ENCODE measurements around the gene DNAJB9.

DNAJB9 gene

DNA sequence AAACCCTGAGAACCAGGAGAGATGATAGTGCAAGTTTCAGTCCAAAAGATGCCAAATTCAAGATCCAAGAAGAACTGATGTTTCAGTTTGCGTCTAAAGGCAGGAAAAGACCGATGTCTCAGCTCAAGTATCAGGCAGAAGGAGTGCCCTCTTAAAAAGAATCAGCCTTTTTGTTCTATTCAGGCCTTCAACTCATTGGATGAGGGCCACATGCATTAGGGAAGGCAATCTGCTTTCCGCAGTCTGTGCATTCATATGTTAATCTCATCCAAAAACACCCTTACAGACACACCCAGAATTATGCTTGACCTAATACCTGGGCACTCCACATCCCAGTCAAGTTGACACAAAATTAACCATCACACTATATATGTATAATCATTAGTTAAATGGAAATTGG is 45.2 kb downstream of the DNAJB9 start:
- no peak overlapping the region for H3K27ac ChIP-seq (ENCODE audit: insufficient read depth, low read length, poor library complexity, severe bottlenecking)
- no peaks in the 10 kb centered on the region for H3K9me3 ChIP-seq (ENCODE audit: control insufficient read depth, low read length)
- H3K4me1 ChIP-seq (ENCODE audit: control insufficient read depth, insufficient read depth, low read length, poor library complexity, severe bottlenecking) = no peaks in the 10 kb centered on the region
- H3K27me3 ChIP-seq (replicated peaks; ENCODE audit: control insufficient read depth, insufficient read depth, low read length, poor library complexity, severe bottlenecking) = no peaks in the 10 kb centered on the region
- no peak overlapping the region for H3K4me3 ChIP-seq (ENCODE audit: insufficient read depth, low read depth, low read length, poor library complexity, severe bottlenecking)
- DNase-seq = no peak
- H3K36me3 ChIP-seq (ENCODE audit: control insufficient read depth, insufficient read depth, low read length) = no peaks in the 10 kb centered on the region

- Histone ChIP-seq H3K36me3 (ENCODE audit: control insufficient read depth, insufficient read depth, low read length) (no peaks in the 10 kb centered on the region), H3K4me1 (ENCODE audit: control insufficient read depth, insufficient read depth, low read length, poor library complexity, severe bottlenecking) (no peaks in the 10 kb centered on the region), H3K4me3 (ENCODE audit: insufficient read depth, low read depth, low read length, poor library complexity, severe bottlenecking) (no peak overlapping the region), H3K9me3 (ENCODE audit: control insufficient read depth, low read length) (no peaks in the 10 kb centered on the region), H3K27ac (ENCODE audit: insufficient read depth, low read length, poor library complexity, severe bottlenecking) (no peak overlapping the region), H3K27me3 (replicated peaks; ENCODE audit: control insufficient read depth, insufficient read depth, low read length, poor library complexity, severe bottlenecking) (no peaks in the 10 kb centered on the region)
- DNase-seq = no peak
These were observed 48.4 kb downstream of the DNAJB9 start for GRCh38 chr7:108618056-108618455.

GRCh38 chr7:108623220-108623619 is 53.5 kb downstream of the DNAJB9 start:
- Histone ChIP-seq H3K36me3 (ENCODE audit: control insufficient read depth, insufficient read depth, low read length) (no peaks in the 10 kb centered on the region), H3K9me3 (ENCODE audit: control insufficient read depth, low read length) (no peaks in the 10 kb centered on the region), H3K4me1 (ENCODE audit: control insufficient read depth, insufficient read depth, low read length, poor library complexity, severe bottlenecking) (no peaks in the 10 kb centered on the region), H3K27me3 (replicated peaks; ENCODE audit: control insufficient read depth, insufficient read depth, low read length, poor library complexity, severe bottlenecking) (no peaks in the 10 kb centered on the region), H3K4me3 (ENCODE audit: insufficient read depth, low read depth, low read length, poor library complexity, severe bottlenecking) (no peak overlapping the region), H3K27ac (ENCODE audit: insufficient read depth, low read length, poor library complexity, severe bottlenecking) (no peak overlapping the region)
- DNase-seq = no peak
